SK-N-SH (cell line): ENCODE data around the gene IBSP. TPM values are rescaled to one million over a fixed set of nuclear protein-coding genes. Genes with fewer than 3 reads are reported as not detected.
A peak's percentile ranks its signal among the peaks of the same experiment; 100 is the strongest.

Experiments
- CTCF ChIA-PET: fragments of 300-600, 350-600 bp; formaldehyde crosslinking; extraction: SDS; loops from one replicate; lab custom pipeline; 2021; lab: Yijun Ruan, JAX
- POLR2A ChIA-PET: fragments of 350-600 bp; sonication (Branson Sonifier 250); formaldehyde crosslinking; extraction: SDS; loops from one replicate; lab custom pipeline; 2020; ENCODE audit warnings: antibody characterized with exemption, inconsistent platforms; lab: Yijun Ruan, JAX
- DNase-seq: peaks from one replicate; pipeline ENCODE4 v3.0.0; 2012
- H2AFZ ChIP-seq: fragments of 200-600 bp; sonication (generic); 2 replicates; pipeline ENCODE4 v1.8.1; 2016; ENCODE audit warnings: antibody characterized with exemption, mild to moderate bottlenecking, low read depth
- H3F3A ChIP-seq: fragments of 200-600 bp; sonication (generic); replicated peaks from 2 replicates; pipeline ENCODE3; 2016; ENCODE audit warnings: antibody characterized with exemption, mild to moderate bottlenecking; ENCODE audit not compliant: insufficient read depth
- H3K27ac ChIP-seq, 2 experiments: fragments of 200-500 bp in 1 of 2; fragments of 200-600 bp in 1 of 2; sonication (Bioruptor generic) in 1 of 2; sonication (generic), shearing (Covaris generic) in 1 of 2; 2 replicates each; pipeline versions ENCODE4 v1.5.1 to v1.6.1; 2014 to 2016; ENCODE audit warnings: low read depth in 2 of 2, inconsistent platforms in 1 of 2, low read length in 1 of 2, mild to moderate bottlenecking in 1 of 2, mixed read lengths in 1 of 2
- H3K27me3 ChIP-seq: fragments of 200-600 bp; sonication (generic), shearing (Covaris generic); 2 replicates; pipeline ENCODE4 v1.6.1; 2016; ENCODE audit warnings: mixed run types; ENCODE audit not compliant: insufficient read depth
- H3K36me3 ChIP-seq, 2 experiments: fragments of 200-500 bp in 1 of 2; fragments of 200-600 bp in 1 of 2; sonication (Bioruptor generic) in 1 of 2; sonication (generic) in 1 of 2; replicated peaks in 1 of 2; 2 replicates each; pipeline versions ENCODE3 to v1.5.1; 2014 to 2016; ENCODE audit warnings: low read length in 1 of 2, mild to moderate bottlenecking in 1 of 2; ENCODE audit not compliant: insufficient read depth in 2 of 2, control insufficient read depth in 1 of 2
- H3K4me1 ChIP-seq, 2 experiments: fragments of 200-500 bp in 1 of 2; fragments of 200-600 bp in 1 of 2; sonication (Bioruptor generic) in 1 of 2; sonication (generic), shearing (Covaris generic) in 1 of 2; 2 replicates each; pipeline versions ENCODE4 v1.5.1 to v1.6.1; 2014 to 2016; ENCODE audit warnings: low read depth in 1 of 2, low read length in 1 of 2, mixed run types in 1 of 2; ENCODE audit not compliant: insufficient read depth in 2 of 2, control insufficient read depth in 1 of 2
- H3K4me2 ChIP-seq: fragments of 200-600 bp; sonication (generic), shearing (Covaris generic); 2 replicates; pipeline ENCODE4 v1.6.1; 2017; ENCODE audit warnings: mixed run types
- H3K4me3 ChIP-seq, 2 experiments: fragments of 200-500 bp in 1 of 2; fragments of 200-600 bp in 1 of 2; sonication (Bioruptor generic) in 1 of 2; sonication (generic), shearing (Covaris generic) in 1 of 2; 2 replicates each; pipeline versions ENCODE4 v1.5.1 to v1.8.1; 2014 to 2016; ENCODE audit warnings: low read depth in 2 of 2, inconsistent platforms in 1 of 2, low read length in 1 of 2, mild to moderate bottlenecking in 1 of 2, mixed read lengths in 1 of 2, moderate library complexity in 1 of 2
- H3K79me2 ChIP-seq: fragments of 200-600 bp; sonication (generic); 2 replicates; pipeline ENCODE4 v1.8.1; 2017; ENCODE audit warnings: mild to moderate bottlenecking; ENCODE audit not compliant: insufficient read depth
- H3K9ac ChIP-seq: fragments of 200-600 bp; sonication (generic); 2 replicates; pipeline ENCODE4 v1.6.1; 2017; ENCODE audit warnings: mixed run types
- H3K9me2 ChIP-seq: fragments of 200-600 bp; sonication (generic); 2 replicates; pipeline ENCODE4 v1.6.1; 2017; ENCODE audit warnings: mixed run types
- H3K9me3 ChIP-seq: fragments of 200-600 bp; sonication (generic); 2 replicates; pipeline ENCODE4 v1.6.1; 2017; ENCODE audit warnings: mixed run types, mild to moderate bottlenecking, moderate library complexity
- H4K20me1 ChIP-seq: fragments of 200-600 bp; sonication (generic); 2 replicates; pipeline ENCODE4 v1.6.1; 2017; ENCODE audit warnings: mild to moderate bottlenecking, mixed run types; ENCODE audit not compliant: insufficient read depth
- CTCF ChIP-seq: fragments of 200-600 bp; sonication (generic); IDR thresholded peaks from 2 replicates; pipeline ENCODE4 v1.6.1; 2017; ENCODE audit warnings: antibody characterized with exemption, mild to moderate bottlenecking, moderate library complexity
- ELF1 ChIP-seq: IDR thresholded peaks from 2 replicates; pipeline ENCODE4 v1.4.0; 2012
- EZH2phosphoT487 ChIP-seq: fragments of 200-600 bp; sonication (generic); IDR thresholded peaks from 2 replicates; pipeline ENCODE4 v1.6.1; 2017; ENCODE audit warnings: low read depth, mixed run types, mild to moderate bottlenecking, antibody characterized with exemption, moderate library complexity, borderline replicate concordance
- FOSL2 ChIP-seq: IDR thresholded peaks from 2 replicates; pipeline ENCODE4 v1.4.0; 2012; ENCODE audit warnings: low read depth, mild to moderate bottlenecking, moderate library complexity, borderline replicate concordance
- FOXJ3 ChIP-seq: sonication (generic); formaldehyde crosslinking; IDR thresholded peaks from 2 replicates; pipeline ENCODE4 v1.5.1; 2020; ENCODE audit warnings: mild to moderate bottlenecking, missing genetic modification reagents
- FOXM1 ChIP-seq: IDR thresholded peaks from 2 replicates; pipeline ENCODE4 v1.4.0; 2012; ENCODE audit warnings: low read depth, mild to moderate bottlenecking
- GATA2 ChIP-seq: sonication (generic); formaldehyde crosslinking; IDR thresholded peaks from 2 replicates; pipeline ENCODE4 v1.5.0; 2020; ENCODE audit warnings: mild to moderate bottlenecking, missing genetic modification reagents
- JUND ChIP-seq: IDR thresholded peaks from 2 replicates; pipeline ENCODE4 v1.4.0; 2012
- MXI1 ChIP-seq: IDR thresholded peaks from 2 replicates; pipeline ENCODE4 v1.6.1; 2012; ENCODE audit warnings: mild to moderate bottlenecking, low read depth, low read length, improper control_type of control experiment
- NFIC ChIP-seq: IDR thresholded peaks from 2 replicates; pipeline ENCODE4 v1.4.0; 2012; ENCODE audit warnings: borderline replicate concordance
- NRF1 ChIP-seq: IDR thresholded peaks from 2 replicates; pipeline ENCODE4 v1.6.1; 2012; ENCODE audit warnings: low read depth, mild to moderate bottlenecking, low read length
- POLR2AphosphoS5 ChIP-seq: IDR thresholded peaks from 2 replicates; pipeline ENCODE4 v1.6.1; 2012; ENCODE audit warnings: low read depth, low read length
- RAD21 ChIP-seq: IDR thresholded peaks from 2 replicates; pipeline ENCODE4 v1.6.1; 2012; ENCODE audit warnings: mild to moderate bottlenecking, low read length
- RCOR1 ChIP-seq: fragments of 150-350 bp; IDR thresholded peaks from 2 replicates; pipeline ENCODE4 v1.6.1; 2017; ENCODE audit warnings: antibody characterized with exemption, low read length
- RFX5 ChIP-seq: IDR thresholded peaks from 2 replicates; pipeline ENCODE4 v1.6.1; 2012; ENCODE audit warnings: mild to moderate bottlenecking, improper control_type of control experiment, low read length
- SIN3A ChIP-seq: IDR thresholded peaks from 2 replicates; pipeline ENCODE4 v1.6.1; 2012; ENCODE audit warnings: low read depth, mild to moderate bottlenecking, low read length, moderate library complexity, borderline replicate concordance
- SMC3 ChIP-seq: IDR thresholded peaks from 2 replicates; pipeline ENCODE4 v1.6.1; 2012; ENCODE audit warnings: low read depth, low read length, improper control_type of control experiment
- TAF1 ChIP-seq: IDR thresholded peaks from 2 replicates; pipeline ENCODE4 v1.6.1; 2012; ENCODE audit warnings: low read depth, mild to moderate bottlenecking, low read length, moderate library complexity, borderline replicate concordance
- TCF12 ChIP-seq: IDR thresholded peaks from 2 replicates; pipeline ENCODE4 v1.4.0; 2012
- TEAD4 ChIP-seq: IDR thresholded peaks from 2 replicates; pipeline ENCODE4 v1.4.0; 2012; ENCODE audit warnings: mild to moderate bottlenecking, borderline replicate concordance; ENCODE audit not compliant: insufficient read depth
- USF1 ChIP-seq: IDR thresholded peaks from 2 replicates; pipeline ENCODE4 v1.4.0; 2012; ENCODE audit warnings: low read depth, borderline replicate concordance
- YY1 ChIP-seq: IDR thresholded peaks from 2 replicates; pipeline ENCODE4 v1.4.0; 2012; ENCODE audit warnings: low read depth, mild to moderate bottlenecking
- ZBTB33 ChIP-seq: IDR thresholded peaks from 2 replicates; pipeline ENCODE4 v1.4.0; 2012; ENCODE audit warnings: low read depth, borderline replicate concordance
- WGBS: methylation state at CpG from one replicate; pipeline ENCODE4 v1.1.6; 2017; ENCODE audit warnings: low lambda C conversion rate; 5-methylcytosine and 5-hydroxymethylcytosine counted together
- polyA plus RNA-seq, 3 experiments: library from polyadenylated mRNA; depleted of rRNA; stranded (reverse); fragments of >200 nt; gene quantifications; 2 replicates each; pipeline ENCODE4 v1.2.3, GENCODE V29; 2012
- TF ChIP-seq, protein P1 (sequence below): fragments of 150-350 bp; IDR thresholded peaks from 2 replicates; pipeline ENCODE4 v1.6.1; 2017; ENCODE audit warnings: antibody characterized with exemption, low read length, low read depth, borderline replicate concordance

IBSP gene
- polyA plus RNA-seq, 1 of the 3 experiments (the other 2 are of a cell fraction), result not detected

DNA sequence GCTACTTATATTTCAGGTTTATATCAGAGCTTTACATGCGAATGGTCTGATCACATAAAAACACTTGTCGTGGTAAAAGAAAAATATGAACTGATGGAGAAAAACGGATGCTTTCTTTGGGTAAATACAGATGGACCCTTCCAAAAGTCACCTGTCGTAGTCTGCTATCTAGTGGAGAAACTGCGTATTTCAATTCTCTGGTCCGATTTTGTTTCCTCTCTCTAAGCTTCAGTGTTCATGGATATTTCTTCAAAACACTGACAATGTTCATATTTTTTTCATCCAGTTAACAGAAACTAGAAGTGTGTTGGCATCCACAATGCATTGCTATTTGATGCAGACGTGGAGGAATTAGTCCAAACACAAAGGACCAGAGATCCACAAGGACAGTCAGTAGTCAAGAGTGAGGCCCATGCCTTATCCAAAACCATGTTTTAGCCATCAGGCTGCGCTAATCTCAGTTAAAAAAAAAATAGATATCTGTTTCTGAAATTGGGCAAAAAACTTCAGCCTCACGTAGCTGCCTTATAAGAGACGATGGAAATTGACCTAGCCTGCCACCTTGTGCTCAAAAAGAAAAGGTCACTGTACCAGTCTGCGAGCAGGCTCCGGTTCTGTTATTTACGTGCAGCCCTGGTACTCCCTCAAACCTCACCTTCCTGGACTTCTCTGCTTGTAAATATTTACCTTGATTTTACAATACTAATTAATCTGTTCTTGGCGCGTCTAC lies 49.4 kb downstream of the IBSP start:
- Histone ChIP-seq H3K4me1 (peaks cover 0 to 3% of the 10 kb centered on the region in 2 experiments; a peak in 2 of 4 replicates), H3K9me2 (no peaks in the 10 kb centered on the region), H3K4me3 (peak overlapping the region; percentile 24 to 38; a peak in 3 of 4 replicates), H3F3A (peaks cover 5% of the 10 kb centered on the region), H3K9ac (no peak overlapping the region), H3K27ac (no peak overlapping the region), H2AFZ (peak overlapping the region; percentile 45; the same call in 1 of the 2 replicates), H3K9me3 (no peaks in the 10 kb centered on the region), H4K20me1 (no peaks in the 10 kb centered on the region), H3K4me2 (peak overlapping the region; percentile 61; the same call in 1 of the 2 replicates), H3K27me3 (no peaks in the 10 kb centered on the region), H3K36me3 (no peaks in the 10 kb centered on the region), H3K79me2 (no peaks in the 10 kb centered on the region)
- TF ChIP-seq, protein P1, sequence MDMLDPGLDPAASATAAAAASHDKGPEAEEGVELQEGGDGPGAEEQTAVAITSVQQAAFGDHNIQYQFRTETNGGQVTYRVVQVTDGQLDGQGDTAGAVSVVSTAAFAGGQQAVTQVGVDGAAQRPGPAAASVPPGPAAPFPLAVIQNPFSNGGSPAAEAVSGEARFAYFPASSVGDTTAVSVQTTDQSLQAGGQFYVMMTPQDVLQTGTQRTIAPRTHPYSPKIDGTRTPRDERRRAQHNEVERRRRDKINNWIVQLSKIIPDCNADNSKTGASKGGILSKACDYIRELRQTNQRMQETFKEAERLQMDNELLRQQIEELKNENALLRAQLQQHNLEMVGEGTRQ, result no peak
- TF ChIP-seq RCOR1 (no peak), RAD21 (peak; percentile 66), CTCF (peak; percentile 70), ELF1 (no peak), GATA2 (no peak), YY1 (no peak), POLR2AphosphoS5 (no peak), SMC3 (peak; percentile 60), TCF12 (no peak), ZBTB33 (no peak)
- CTCF ChIA-PET, result interaction anchor here (0.6 to 9.4 kb wide), 51 partner anchors 9 to 1352 kb away, joined by 3 to 182 read pairs (median 4); partner anchors contain the start of genes MEPE and SPP1
- 19% methylated on average over 15 of the region's 15 CpGs for WGBS
- POLR2A ChIA-PET, result no interaction called here
- DNase-seq, result peak; percentile 58

- Histone ChIP-seq H3K36me3 (no peaks in the 10 kb centered on the region), H2AFZ (no peak overlapping the region), H3K4me2 (no peak overlapping the region), H3K4me1 (peaks cover 0 to 3% of the 10 kb centered on the region in 2 experiments; a peak in 2 of 4 replicates), H3K27ac (no peak overlapping the region), H3K27me3 (no peaks in the 10 kb centered on the region), H3K9ac (no peak overlapping the region), H3K9me3 (no peaks in the 10 kb centered on the region), H3K4me3 (no peak overlapping the region), H3F3A (peaks cover under 1% of the 10 kb centered on the region), H3K9me2 (no peaks in the 10 kb centered on the region), H3K79me2 (no peaks in the 10 kb centered on the region), H4K20me1 (no peaks in the 10 kb centered on the region)
- ChIA-PET CTCF (interaction anchor here (1.0 to 9.4 kb wide), 33 partner anchors 10 to 1353 kb away, joined by 3 to 182 read pairs (median 6); partner anchors contain the start of genes MEPE and SPP1), POLR2A (no interaction called here)
- 44% methylated on average over 4 of the region's 4 CpGs for WGBS
- no peak for DNase-seq
- TF ChIP-seq SIN3A (no peak), EZH2phosphoT487 (no peak), USF1 (no peak), NRF1 (no peak), TEAD4 (no peak), FOSL2 (no peak), TAF1 (no peak), FOXJ3 (CRISPR knock-in tag) (no peak), POLR2AphosphoS5 (no peak), RFX5 (no peak), FOXM1 (no peak), JUND (no peak), NFIC (no peak), TCF12 (no peak), MXI1 (no peak), ELF1 (no peak)
Measured at GRCh38 chr4:87849612-87850011, 50.3 kb downstream of the IBSP start.
